Stimulated activated CD4-positive, alpha-beta T cell treated with anti-CD3 and anti-CD28 coated beads, Interleukin-2, amount 100 ng/mL, for 24 hours (primary cell): ENCODE data around the gene RANBP10.
"Not testable (repeated sequence)": the region's sequence is repeated elsewhere in the genome, so short reads cannot be mapped to it uniquely, and the experiment has no call there.

ENCODE experiments used
- DNase-seq, 2 donors: peaks; one replicate each; pipeline ENCODE4 v3.0.0-alpha.2; 2020

RANBP10 gene

DNA sequence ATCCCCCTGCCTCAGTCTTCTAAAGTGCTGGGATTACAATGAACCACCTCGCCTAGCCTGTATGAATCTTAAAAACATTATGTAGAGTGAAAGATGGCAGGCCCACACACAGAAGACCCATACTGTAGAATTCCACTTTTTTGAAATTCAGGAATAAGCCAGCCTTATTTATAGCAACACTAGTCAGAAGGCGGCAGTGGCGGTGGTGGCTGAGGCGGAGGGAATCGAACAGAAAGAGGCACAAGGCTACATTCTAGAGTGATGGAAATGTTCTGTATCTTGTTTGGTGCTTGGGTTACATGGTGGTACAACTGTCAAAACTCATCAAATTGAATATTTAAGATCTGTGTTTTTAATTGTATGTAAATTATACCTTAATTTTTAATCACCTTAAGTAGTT is 98.6 kb downstream of the RANBP10 start:
- DNase-seq, result no peak

DNA sequence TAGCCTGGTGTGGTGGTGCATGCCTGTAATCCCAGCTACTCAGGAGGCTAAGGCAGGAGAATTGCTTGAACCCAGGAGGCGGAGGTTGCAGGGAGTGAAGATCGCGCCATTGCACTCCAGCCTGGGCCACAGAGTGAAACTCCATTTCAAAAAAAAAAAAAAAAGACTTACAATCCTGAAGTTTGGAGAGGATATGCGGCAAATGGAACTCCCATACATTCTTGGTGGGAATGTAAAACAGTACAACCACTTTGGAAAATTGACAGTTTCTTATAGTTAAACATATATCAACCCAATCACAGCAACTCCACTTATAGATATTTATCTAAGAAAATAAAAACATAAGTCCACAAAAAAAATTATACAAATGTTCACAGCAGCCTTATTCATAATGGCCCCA is 99.2 kb downstream of the RANBP10 start:
- DNase-seq, result no peak

DNA sequence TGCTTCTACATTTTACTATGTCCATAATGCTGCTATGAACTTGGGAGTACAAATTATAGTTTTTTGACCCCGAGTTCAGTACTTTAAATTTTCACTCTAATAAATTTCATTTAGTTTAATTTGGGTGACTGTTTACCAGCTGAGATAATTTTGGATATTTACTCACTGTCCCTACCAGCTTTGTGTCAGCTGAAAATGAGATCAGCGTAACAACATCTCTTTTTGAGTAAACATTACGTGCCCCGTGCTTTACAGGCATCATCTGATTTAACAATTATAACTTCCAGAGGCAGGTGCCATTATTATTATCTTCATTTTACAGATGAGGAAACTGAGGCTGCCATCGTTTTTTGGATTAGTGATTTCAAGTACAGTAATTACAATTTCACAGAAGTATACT is 102.2 kb downstream of the RANBP10 start:
- no peak for DNase-seq

DNA sequence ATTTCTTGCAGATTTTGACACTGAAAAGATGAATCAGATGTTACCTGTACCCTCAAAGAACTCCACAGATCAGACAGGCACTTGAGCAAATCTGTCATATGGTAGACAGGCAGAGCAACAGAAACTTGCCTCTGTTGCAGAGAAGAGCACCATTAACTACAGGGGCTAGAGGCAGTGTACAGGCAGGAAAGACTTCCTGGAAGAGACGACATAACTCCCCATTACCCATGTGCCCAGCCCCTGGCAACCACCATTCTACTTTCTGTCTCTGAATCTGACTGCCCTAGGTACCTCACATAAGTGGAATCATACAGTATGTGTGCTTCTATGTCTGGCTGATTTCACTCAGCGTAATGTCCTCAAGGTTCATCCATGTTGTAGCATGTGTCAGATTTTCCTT is 102.7 kb downstream of the RANBP10 start:
- DNase-seq, result no peak

DNA sequence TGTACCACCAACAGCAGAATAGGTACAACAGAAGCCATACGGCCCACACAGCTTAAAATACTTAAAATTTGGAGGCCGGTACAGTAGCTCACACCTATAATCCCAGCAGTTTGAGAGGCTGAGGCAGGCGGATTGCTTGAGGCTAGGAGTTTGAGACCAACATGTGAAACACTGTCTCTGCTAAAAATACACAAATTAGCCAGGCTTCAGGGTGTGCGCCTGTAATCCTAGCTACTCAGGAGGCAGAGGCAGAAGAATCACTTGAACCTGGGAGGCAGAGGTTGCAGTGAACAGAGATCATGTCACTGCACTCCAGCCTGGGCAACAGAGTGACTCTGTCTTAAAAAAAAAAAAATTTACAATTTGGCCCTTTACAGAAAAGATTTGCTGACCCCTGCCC is 104.2 kb downstream of the RANBP10 start:
- no peak for DNase-seq

DNA sequence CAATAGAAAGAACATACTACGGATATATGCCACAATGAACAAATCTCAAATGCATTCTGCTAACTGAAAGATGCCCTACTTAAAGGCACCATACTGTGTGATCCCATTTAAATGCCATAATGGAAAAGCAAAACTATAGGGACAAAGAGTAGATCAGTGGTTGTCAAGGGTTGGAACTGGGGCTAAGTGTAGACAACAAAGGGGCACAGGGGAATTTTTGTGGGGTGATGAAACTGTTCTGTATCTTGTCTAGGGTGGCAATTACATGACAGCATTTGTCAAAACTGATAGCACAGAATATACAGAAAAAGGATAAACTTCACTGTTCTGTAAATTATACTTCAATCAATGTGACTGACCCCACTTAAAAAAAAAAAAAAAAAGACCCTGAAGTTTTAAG is 104.9 kb downstream of the RANBP10 start:
- DNase-seq, result no peak

DNA sequence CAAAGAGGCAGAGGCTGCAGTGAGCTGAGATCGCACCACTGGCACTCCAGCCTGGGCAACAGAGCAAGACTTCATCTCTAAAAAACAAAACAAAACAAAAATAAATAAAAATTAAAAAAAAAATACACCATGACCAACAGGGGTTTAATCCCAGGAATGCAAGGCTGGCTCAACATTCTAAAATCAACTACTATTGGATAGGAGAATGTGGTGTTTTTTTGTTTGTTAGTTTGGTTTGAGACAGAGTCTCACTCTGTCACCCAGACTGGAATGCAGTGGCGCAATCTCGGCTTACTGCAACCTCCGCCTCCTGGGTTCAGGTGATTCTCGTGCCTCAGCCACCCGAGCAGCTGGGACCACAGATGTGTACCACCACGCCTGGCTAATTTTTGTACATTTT is 107.1 kb downstream of the RANBP10 start:
- no peak for DNase-seq

DNA sequence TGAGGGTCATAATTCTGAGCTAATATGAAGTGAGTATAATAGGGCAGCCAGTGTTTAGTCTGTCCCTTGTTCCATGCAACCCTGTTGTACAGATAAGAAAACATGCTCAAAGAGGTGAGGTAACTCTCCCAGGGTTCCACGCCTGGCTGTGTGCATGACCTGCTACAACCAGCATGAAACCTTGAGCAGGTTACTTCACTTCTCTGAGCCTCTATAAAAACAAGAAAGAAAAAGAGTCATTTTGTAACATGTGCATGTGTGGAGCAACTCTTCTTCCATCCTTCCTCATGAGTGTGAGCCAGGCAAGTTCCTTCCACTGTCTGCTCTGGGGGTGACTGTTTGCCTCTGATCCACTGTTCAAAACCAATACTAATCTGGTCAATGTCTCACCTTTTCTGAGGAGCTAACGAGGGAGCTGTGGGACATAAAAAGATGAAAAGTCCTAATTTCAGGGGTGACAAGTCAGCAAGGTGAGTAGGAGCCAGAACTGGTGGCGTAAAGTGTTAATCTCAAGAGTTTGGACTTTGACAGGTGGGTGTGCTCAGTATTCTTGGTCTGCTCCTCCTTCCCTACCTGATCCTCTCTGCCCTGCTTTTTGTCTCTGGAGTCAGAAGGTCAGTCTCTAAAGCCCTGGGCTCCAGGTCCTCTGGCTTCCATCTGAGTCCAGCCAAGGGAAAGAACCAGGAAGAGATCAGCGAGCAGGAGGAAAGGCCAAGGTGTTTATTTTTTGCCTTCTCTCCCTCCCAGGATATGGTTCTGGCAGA is 108.8 kb downstream of the RANBP10 start:
- no peak for DNase-seq

DNA sequence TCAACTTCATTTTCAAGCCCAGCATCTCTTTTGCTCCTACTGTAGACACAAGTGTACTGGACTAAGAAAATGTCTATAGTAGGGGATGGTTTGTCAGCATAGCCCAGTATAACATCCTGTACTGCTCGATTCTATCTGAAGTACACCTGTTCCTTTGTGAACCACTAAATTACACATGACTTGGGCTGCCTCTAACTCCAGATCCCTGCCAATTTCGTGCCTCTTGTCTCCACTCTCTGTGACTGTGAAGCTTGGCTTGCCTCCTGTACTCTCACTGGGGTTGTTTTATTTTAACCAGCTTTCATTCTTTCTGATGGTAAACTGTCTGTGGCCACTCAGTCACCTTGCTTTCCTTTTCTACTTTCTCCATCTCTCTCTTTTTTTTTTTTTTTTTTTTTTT is 111.7 kb downstream of the RANBP10 start:
- no peak for DNase-seq

DNA sequence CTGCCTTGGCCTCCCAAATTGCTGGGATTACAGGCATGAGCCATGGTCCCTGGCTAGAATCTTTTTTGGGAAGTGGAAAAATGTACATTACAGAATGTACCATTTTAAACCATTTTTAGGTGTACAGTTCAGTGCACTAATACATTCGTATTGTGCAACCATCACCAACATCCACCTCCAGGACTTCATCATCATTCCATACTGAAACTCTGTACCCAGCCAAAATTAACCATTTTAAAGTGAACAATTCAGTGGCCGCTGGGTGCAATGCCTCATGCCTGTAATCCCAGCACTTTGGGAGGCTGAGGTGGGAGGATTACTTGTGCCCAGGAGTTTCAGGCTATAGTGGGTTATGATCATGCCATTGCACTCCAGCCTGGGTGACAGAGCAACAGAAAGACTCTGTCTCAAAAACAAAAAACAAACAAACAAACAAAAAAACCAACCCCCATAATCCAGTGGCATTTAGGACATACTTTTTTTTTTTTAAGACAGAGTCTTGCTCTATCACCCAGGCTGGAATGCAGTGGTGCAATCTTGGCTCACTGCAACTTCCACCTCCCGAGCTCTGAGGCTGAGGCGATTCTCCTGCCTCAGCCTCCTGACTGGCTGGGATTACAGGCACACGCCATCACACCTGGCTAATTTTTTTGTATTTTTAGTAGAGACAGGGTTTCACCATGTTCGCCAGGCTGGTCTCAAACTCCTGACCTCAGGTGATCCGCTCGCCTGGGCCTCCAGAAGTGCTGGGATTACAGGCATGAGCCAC is 112.7 kb downstream of the RANBP10 start:
- DNase-seq, result not testable (repeated sequence)

DNA sequence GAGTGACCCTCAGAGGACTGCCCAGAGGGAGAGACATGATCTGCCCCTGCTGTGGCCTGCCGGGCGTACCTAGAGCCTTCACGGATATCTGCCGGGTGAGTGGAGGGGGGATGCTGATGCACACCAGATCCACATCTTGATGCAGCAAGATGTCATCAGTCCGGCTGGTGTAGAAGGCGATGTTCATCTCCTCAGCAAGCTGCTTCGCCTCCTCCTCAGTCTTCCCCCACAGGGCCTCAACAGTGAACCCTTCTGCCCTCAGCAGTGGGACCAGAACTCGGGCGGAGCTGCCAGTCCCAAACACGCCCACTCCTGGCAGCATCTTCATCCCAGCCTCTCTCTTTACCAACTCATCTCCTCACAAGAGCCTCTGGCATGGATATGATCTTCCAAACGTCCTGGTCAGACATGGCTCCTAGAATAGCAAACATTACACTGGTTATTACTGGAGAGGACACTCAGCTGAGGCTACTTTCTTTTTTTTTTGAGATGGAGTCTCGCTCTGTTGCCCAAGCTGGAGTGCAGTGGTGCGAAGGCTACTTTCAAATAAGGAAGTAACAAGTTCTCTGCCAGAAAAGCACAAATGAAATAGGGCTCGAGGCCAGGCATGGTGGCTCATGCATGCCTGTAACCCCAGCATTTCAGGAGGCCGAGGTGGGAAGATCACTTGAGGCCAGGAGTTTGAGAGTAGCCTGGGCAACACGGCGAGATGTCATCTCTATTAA is 120.8 kb downstream of the RANBP10 start:
- no peak for DNase-seq

DNA sequence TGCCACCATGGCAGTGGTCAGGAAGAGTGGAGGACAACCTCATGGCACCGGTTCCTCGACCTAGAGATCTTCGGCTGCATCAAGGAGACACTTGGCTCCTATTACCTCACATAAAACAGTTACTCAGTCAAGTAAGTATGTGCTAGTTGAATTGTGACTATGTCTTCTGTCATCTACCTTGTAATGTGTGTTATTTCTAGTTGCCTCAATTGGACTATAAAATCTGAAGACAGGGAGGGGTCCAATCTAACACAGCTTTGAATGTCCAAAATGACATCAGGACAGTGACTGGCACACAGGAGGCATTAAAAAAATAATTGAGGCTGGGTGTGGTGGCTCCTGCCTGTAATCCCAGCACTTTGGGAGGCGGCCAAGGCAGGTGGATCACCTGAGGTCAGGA is 122.6 kb downstream of the RANBP10 start:
- no peak for DNase-seq

DNA sequence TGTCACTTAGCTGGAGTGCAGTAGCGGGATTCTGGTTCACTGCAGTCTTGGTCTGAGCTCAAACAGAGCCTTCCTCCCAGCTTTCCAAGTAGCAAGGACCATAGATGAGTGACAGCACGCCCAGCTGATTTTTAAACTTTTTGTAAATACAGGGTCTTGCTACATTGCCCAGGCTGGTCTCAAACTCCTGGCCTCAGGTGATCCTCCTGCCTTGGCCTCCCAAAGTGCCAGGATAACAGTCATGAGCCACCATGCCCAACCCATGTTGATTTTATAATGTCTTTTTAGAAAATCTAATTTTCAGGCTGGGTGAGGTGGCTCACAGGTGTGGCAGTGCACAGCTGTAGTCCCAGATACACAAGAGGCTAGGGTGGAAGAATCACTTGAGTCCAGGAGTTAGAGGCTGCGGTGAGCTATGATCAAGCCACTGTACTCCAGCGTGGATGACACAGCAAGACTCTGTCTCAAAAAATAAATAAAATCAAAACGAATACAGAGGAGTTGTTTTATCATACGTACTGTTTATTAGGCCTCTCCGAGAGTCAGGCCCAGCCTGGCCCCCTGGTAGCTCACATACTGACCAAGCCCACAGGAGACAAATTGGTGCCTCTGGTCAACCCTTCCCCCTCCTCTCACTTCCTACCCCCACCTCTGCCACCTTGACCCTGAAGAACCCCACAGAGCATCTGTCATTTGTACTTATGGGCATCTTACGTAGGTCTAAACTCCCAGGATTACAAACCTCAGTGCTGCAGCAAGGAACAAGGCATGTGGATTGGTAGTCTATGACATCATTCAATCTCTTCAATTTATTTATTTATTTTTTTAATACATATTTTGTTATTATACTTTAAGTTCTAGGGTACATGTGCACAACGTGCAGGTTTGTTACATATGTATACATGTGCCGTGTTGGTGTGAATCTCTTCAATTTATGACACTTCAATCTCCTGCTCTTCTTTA is 126.1 kb downstream of the RANBP10 start:
- DNase-seq, result no peak

DNA sequence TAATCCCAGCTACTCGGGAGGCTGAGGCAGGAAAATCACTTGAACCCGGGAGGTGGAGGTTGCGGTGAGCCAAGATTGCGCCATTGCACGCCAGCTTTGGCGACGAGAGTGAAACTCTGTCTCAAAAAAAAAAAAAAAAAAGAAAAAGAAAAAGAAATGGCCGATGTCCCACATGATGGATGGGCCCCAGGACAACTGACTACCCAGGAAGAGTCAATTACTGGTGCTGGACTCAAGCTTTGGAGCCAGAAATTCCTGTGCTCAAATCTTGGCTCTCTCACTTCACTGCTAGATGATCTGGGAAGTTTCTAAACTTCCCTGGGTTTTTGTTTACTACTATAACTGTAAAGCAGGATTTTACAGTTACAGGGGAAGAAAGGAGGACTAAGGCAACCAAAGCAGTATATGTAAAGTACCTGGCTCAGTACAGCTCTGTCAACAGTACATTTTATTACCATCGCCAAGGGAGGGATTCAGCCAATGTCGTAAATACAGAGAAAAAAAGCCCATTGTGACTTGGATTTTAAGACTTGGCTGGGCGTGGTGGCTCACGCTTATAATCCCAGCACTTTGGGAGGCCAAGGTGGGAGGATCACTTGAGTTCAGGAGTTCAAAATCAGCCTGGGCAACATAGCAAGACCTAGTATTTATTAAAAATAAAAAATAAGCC is 127.9 kb downstream of the RANBP10 start:
- DNase-seq, result no peak

DNA sequence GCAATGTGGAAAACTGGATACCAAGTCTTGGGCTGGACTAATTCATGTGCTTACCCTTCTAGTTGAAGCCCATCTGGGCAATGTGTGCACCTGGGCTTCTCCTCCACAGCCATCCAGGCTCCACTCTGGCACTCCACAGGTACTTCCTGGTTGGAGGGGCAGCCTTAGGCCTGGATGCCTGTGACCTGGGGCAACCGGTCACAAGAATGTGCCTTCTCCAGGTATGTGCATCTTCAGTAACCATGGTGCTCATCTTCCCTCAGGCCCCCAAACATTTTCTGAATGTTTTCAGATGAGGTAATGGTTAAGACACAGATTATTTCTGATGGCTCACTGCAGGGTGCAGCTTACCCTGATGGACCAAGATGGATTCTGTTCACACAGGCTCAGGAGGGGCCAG is 128.6 kb downstream of the RANBP10 start:
- no peak for DNase-seq

DNA sequence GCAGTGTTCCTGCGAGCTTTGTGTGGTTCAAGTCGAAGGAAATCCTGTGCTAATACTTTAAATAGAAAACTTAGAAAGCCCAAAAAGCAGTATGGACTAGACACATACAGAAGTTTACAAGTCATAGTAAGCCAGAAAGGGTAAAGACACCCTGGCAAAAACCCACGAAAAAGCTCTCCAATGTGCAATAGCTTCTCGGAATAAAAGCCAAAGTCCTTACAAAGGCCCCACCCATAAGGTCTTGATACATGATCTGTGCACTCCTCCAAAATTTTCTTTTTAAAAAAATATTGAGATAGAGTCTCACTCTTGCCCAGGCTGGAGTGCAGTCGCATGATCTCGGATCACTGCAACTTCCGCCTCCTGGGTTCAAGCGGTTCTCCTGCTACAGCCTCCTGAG is 129.4 kb downstream of the RANBP10 start:
- no peak for DNase-seq

DNA sequence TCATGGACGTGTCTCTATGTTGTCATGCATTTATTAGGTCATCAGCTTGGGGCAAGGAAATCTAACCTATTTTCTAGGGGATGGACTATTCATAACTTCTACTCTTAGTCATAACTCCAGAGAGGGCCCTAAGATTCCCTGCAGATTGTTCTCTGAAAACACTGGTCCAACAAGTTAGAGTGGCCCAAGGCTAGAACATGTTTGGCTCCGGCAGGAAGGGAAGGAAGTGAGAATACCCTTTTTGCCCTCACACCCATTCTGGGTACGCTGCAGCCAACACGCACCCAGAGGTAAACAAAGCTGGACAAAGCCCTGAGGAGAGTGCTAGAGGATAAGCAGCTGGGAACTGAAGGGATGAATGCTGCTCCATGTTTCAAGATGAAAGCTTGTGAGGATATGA is 129.8 kb downstream of the RANBP10 start:
- DNase-seq, result no peak

DNA sequence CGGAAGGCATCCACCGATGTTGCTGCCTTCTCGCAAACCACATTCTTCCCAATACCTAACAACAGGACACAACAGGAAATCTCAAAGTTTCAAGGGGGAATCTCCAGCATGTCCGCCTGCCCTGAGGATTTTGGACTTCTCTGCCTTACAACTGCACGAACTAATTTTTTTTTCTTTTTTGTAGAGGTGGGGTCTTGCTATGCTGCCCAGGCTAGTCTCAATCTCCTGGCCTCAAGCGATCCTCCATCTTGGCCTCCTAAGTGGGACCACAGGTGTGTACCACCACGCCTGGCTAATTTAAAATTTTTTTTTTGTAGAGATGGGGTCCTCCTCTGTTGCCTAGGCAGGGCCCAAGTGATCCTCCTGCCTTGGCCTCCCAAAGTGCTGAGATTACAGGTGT is 130.4 kb downstream of the RANBP10 start:
- no peak for DNase-seq

DNA sequence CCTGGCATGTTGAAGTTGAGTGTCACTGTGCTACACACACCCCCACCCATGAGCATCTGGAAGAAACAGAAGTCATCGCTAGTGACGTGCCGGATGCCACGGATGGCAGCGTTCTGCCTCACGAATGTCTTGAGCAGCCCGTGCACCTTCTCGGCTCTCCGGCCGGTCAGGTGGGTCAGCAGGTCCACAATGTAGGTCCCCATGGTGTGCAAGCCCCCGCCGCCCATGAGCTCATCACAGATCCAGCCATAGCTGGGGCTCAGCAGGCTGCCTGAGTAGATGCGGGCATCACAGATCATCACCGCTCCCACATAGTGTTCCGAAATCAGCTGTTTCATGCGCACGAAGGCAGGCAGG is 130.8 kb downstream of the RANBP10 start:
- no peak for DNase-seq

DNA sequence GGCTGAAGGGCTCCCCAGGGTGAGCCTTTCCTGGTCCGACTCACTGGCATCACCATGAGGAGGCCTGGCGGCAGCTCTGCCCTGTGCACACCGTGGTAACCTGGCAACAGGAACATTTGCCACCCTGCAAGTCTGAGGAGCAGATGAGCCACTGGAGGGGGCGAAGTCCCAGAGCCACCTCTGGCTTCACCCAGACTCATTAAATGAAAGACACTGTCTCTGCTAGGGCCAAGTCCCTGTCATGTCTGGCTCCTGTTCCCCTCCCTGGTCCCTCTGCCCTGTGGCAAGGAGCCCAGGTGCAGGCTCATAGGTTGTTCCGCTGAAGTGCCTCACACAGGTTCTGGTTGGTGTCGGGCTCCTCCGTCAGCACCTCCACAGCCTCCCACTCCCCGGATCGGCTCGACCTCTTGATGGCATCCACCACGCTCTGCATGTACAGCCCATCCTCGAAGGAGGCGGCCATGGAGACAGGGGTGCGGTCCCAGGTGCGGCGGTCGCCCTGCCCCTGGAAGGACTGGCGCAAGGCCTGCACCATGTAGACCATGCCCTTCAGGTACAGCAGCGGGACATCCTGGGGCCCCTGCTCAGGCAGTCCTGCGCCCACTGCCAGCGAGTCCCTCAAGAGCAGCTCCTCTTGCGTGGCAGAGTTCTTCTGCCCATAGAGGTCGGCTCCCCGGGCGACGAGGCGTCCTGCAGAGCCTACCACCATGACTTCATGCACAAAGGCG is 131.3 kb downstream of the RANBP10 start:
- no peak for DNase-seq
